ENCODE results near the gene MYRIP. TPM values are rescaled to one million over a fixed set of nuclear protein-coding genes. Genes with fewer than 3 reads are reported as not detected.

Gene MYRIP
- polyA plus RNA-seq, 1 of the 3 experiments (the other 2 are of a cell fraction): 1.2 TPM

DNA sequence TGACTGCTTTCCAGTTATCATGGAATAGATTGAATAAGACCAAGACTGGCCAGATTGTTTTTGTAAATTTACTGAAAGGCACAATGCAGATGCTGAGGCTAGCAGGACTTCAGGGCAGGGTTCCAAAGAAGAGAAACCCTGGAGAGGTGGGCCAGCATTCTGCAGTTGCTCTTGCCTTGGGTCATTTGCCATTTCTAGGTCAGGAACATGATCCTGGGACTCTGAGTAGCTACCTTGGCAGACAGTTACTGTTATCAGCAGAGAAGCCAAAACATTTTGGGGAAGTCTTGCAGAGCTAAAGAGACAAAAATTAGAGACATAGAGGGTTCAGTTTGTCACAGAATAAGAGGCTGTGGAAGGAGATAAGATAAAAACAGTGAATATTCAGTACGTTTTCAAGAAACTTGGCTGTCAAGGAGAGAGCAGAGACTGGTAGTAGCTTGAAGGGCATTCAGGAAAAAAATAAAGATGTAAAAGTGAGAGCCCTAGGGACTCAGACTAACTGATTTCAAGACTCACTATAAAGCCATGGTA lies 46.8 kb upstream of the MYRIP start:
- Histone ChIP-seq H3F3A (replicated peaks; ENCODE audit: insufficient read depth) (no peaks in the 10 kb centered on the region), H4K20me1 (ENCODE audit: insufficient read depth) (no peaks in the 10 kb centered on the region), H3K9me2 (no peaks in the 10 kb centered on the region), H3K9me3 (no peaks in the 10 kb centered on the region), H3K36me3 (replicated peaks in 1 of 2; ENCODE audit: control insufficient read depth in 1 of 2, insufficient read depth in 2 of 2, low read length in 1 of 2) (no peaks in the 10 kb centered on the region), H3K4me3 (ENCODE audit: low read depth in 2 of 2, low read length in 1 of 2) (no peak overlapping the region), H3K9ac (no peak overlapping the region), H3K27ac (ENCODE audit: low read depth in 2 of 2, low read length in 1 of 2) (no peak overlapping the region), H3K79me2 (ENCODE audit: insufficient read depth) (no peaks in the 10 kb centered on the region), H2AFZ (ENCODE audit: low read depth) (no peak overlapping the region), H3K27me3 (ENCODE audit: insufficient read depth) (no peaks in the 10 kb centered on the region), H3K4me2 (no peak overlapping the region), H3K4me1 (ENCODE audit: control insufficient read depth in 1 of 2, insufficient read depth in 2 of 2, low read depth in 1 of 2, low read length in 1 of 2) (no peaks in the 10 kb centered on the region)
- no peak for DNase-seq
- POLR2A ChIA-PET: no interaction called here
- WGBS (ENCODE audit: low lambda C conversion rate): 9% methylated on average over 1 of the region's 1 CpG
- CTCF ChIA-PET: no interaction called here
- TF ChIP-seq TCF12 (IDR thresholded peaks at IDR 0.05) (no peak), SMC3 (IDR thresholded peaks at IDR 0.05; ENCODE audit: low read depth, low read length) (no peak), FOXM1 (IDR thresholded peaks at IDR 0.05; ENCODE audit: low read depth) (no peak), TEAD4 (IDR thresholded peaks at IDR 0.05; ENCODE audit: borderline replicate concordance, insufficient read depth) (no peak), FOSL2 (IDR thresholded peaks at IDR 0.05; ENCODE audit: borderline replicate concordance, low read depth) (no peak), CHD2 (IDR thresholded peaks at IDR 0.05; ENCODE audit: low read length, partially characterized antibody) (no peak), GATA2 (CRISPR knock-in tag; IDR thresholded peaks at IDR 0.05) (no peak), MEF2A (IDR thresholded peaks at IDR 0.05; ENCODE audit: borderline replicate concordance, low read depth) (no peak)
- TF ChIP-seq, protein P1, sequence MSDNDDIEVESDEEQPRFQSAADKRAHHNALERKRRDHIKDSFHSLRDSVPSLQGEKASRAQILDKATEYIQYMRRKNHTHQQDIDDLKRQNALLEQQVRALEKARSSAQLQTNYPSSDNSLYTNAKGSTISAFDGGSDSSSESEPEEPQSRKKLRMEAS (IDR thresholded peaks at IDR 0.05; ENCODE audit: low read depth): no peak
- TF ChIP-seq, protein P2, sequence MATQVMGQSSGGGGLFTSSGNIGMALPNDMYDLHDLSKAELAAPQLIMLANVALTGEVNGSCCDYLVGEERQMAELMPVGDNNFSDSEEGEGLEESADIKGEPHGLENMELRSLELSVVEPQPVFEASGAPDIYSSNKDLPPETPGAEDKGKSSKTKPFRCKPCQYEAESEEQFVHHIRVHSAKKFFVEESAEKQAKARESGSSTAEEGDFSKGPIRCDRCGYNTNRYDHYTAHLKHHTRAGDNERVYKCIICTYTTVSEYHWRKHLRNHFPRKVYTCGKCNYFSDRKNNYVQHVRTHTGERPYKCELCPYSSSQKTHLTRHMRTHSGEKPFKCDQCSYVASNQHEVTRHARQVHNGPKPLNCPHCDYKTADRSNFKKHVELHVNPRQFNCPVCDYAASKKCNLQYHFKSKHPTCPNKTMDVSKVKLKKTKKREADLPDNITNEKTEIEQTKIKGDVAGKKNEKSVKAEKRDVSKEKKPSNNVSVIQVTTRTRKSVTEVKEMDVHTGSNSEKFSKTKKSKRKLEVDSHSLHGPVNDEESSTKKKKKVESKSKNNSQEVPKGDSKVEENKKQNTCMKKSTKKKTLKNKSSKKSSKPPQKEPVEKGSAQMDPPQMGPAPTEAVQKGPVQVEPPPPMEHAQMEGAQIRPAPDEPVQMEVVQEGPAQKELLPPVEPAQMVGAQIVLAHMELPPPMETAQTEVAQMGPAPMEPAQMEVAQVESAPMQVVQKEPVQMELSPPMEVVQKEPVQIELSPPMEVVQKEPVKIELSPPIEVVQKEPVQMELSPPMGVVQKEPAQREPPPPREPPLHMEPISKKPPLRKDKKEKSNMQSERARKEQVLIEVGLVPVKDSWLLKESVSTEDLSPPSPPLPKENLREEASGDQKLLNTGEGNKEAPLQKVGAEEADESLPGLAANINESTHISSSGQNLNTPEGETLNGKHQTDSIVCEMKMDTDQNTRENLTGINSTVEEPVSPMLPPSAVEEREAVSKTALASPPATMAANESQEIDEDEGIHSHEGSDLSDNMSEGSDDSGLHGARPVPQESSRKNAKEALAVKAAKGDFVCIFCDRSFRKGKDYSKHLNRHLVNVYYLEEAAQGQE (IDR thresholded peaks at IDR 0.05; ENCODE audit: low read depth, low read length): no peak

DNA sequence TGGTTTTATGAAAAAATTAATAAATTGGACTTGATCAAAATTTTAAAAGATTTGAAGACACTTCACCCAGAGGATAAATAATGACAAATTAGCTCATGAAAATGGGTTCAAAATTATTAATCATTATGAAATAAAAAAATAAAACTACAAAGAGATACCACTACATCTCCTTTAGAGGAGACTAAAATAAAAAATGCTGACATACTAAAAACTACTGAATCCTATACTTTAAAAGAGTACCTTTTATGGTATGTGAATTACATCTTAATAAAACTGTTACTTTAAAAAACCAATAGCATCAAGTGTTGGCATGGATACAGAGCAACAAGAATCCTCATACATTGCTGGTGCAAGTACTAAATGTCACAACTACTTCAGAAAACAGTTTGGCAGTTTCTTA lies 46.0 kb upstream of the MYRIP start:
- TF ChIP-seq, protein P1 (IDR thresholded peaks at IDR 0.05; ENCODE audit: low read depth): no peak
- TF ChIP-seq, protein P2 (IDR thresholded peaks at IDR 0.05; ENCODE audit: low read depth, low read length): no peak
- TF ChIP-seq YY1 (IDR thresholded peaks at IDR 0.05; ENCODE audit: low read depth): no peak
- TF ChIP-seq RFX5 (IDR thresholded peaks at IDR 0.05; ENCODE audit: low read length): no peak
- no peak for TF ChIP-seq FOSL2 (IDR thresholded peaks at IDR 0.05; ENCODE audit: borderline replicate concordance, low read depth)
- no peak for TF ChIP-seq RXRA (IDR thresholded peaks at IDR 0.05; ENCODE audit: borderline replicate concordance, low read depth)
- TF ChIP-seq, protein P3, sequence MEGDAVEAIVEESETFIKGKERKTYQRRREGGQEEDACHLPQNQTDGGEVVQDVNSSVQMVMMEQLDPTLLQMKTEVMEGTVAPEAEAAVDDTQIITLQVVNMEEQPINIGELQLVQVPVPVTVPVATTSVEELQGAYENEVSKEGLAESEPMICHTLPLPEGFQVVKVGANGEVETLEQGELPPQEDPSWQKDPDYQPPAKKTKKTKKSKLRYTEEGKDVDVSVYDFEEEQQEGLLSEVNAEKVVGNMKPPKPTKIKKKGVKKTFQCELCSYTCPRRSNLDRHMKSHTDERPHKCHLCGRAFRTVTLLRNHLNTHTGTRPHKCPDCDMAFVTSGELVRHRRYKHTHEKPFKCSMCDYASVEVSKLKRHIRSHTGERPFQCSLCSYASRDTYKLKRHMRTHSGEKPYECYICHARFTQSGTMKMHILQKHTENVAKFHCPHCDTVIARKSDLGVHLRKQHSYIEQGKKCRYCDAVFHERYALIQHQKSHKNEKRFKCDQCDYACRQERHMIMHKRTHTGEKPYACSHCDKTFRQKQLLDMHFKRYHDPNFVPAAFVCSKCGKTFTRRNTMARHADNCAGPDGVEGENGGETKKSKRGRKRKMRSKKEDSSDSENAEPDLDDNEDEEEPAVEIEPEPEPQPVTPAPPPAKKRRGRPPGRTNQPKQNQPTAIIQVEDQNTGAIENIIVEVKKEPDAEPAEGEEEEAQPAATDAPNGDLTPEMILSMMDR (IDR thresholded peaks at IDR 0.05): no peak
- no peak for TF ChIP-seq SIN3A (IDR thresholded peaks at IDR 0.05; ENCODE audit: borderline replicate concordance, low read depth, low read length)
- no peak for TF ChIP-seq FOXJ3 (CRISPR knock-in tag; IDR thresholded peaks at IDR 0.05)
- no peak for TF ChIP-seq GATA2 (CRISPR knock-in tag; IDR thresholded peaks at IDR 0.05)
- Histone ChIP-seq H2AFZ (ENCODE audit: low read depth) (no peak overlapping the region), H3K9ac (no peak overlapping the region), H3K4me3 (ENCODE audit: low read depth in 2 of 2, low read length in 1 of 2) (no peak overlapping the region), H3F3A (replicated peaks; ENCODE audit: insufficient read depth) (no peaks in the 10 kb centered on the region), H3K79me2 (ENCODE audit: insufficient read depth) (no peaks in the 10 kb centered on the region), H3K27me3 (ENCODE audit: insufficient read depth) (no peaks in the 10 kb centered on the region), H3K9me2 (no peaks in the 10 kb centered on the region), H3K4me1 (ENCODE audit: control insufficient read depth in 1 of 2, insufficient read depth in 2 of 2, low read depth in 1 of 2, low read length in 1 of 2) (no peaks in the 10 kb centered on the region), H3K4me2 (no peak overlapping the region), H3K9me3 (no peaks in the 10 kb centered on the region), H3K27ac (ENCODE audit: low read depth in 2 of 2, low read length in 1 of 2) (no peak overlapping the region), H3K36me3 (replicated peaks in 1 of 2; ENCODE audit: control insufficient read depth in 1 of 2, insufficient read depth in 2 of 2, low read length in 1 of 2) (no peaks in the 10 kb centered on the region), H4K20me1 (ENCODE audit: insufficient read depth) (no peaks in the 10 kb centered on the region)
- ChIA-PET POLR2A (no interaction called here), CTCF (no interaction called here)
- no peak for DNase-seq

Measured in SK-N-SH (cell line).